ENCODE data around the gene HMGXB3.
"Not testable (repeated sequence)": the region's sequence is repeated elsewhere in the genome, so short reads cannot be mapped to it uniquely, and the experiment has no call there.

The HMGXB3 gene

GRCh38 chr5:150068472-150068871, 67.9 kb downstream of the HMGXB3 start:
- no peak for DNase-seq (ENCODE audit: low read depth)

DNA sequence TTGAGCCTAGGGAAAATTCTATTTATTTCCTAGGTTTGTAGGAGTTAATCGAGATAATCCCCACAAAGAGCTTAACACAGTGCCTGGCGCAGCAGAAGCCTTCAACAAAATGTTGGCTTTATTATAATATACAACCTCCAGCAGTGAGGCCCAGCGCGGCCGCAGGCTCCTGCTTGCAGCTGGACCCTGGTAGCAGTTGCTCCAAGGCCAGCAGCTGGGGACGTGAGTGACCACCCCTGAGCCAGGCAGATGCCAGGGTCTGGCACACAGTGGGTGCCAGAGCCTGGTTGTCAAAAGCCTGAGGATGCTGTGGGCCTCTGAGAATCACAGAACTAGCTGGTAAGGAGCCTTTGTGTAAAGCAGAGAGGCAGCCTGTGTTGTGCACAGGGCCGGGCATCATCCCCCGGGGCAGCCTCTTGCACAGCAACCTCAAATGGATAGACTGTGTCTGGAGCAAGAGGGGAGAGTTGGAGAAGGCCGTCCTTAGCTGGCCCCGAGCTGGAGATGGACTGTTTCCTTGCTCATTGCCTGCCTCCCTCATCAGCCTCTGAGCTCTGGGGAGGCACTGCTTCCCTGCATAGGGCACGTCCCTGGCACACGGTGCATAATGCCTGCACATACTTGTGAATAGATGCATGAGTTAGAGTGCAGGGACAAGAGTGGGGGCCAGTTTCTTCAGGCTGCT, 68.6 kb downstream of the HMGXB3 start:
- no peak for DNase-seq (ENCODE audit: low read depth)

GRCh38 chr5:150069672-150070627, 69.4 kb downstream of the HMGXB3 start:
- no peak for DNase-seq (ENCODE audit: low read depth)

- DNase-seq (ENCODE audit: low read depth) = no peak
Observed at GRCh38 chr5:150070821-150071220, 70.3 kb downstream of the HMGXB3 start.

DNA sequence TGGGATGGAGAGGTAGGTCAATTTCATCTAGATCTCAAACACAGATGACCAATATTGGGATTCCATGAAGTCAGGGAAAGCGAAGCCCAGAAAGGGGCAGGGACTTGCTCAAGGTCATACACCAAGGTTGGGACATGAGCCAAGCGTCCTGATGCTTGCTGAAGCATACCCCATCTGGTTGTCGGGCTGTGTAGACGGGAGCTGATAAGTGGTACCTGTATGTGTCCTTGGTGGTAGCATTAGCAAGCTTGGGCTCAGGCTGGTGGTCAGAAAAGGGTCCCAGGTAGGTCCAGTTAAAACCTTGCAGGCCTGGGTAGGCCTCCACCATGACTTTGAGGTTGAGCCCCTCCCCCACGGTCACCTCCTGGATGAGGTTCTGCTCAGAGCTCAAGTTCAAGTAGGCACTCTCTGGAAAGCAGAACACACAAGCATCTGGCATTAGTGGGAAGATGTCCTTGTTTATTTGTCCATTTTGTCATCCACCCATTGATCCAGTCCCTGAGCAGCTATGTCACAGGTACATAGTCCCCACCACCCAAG, 72.6 kb downstream of the HMGXB3 start:
- no peak for DNase-seq (ENCODE audit: low read depth)

GRCh38 chr5:150073677-150074076, 73.1 kb downstream of the HMGXB3 start:
- DNase-seq (ENCODE audit: low read depth) = no peak

DNA sequence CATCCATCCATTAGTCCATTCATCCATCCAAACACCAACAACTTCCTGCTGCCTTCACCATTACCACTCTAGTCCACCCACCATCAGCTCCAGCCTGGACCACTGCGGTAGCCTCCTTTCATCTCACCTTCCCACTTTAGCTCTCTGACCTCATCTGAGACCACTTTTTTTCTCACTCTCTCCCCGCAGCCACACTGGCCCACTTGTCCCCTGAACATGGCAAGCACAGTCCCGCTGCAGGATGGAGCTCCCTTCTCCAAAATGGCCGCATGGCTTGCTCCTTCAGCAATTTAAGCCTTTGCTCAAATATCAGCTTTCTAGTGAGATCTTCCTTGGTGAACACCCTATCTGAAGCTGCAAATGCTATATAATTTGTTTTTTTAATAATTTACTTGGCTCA, 74.7 kb downstream of the HMGXB3 start:
- no peak for DNase-seq (ENCODE audit: low read depth)

GRCh38 chr5:150075806-150076205, 75.3 kb downstream of the HMGXB3 start:
- DNase-seq (ENCODE audit: low read depth) = no peak

DNA sequence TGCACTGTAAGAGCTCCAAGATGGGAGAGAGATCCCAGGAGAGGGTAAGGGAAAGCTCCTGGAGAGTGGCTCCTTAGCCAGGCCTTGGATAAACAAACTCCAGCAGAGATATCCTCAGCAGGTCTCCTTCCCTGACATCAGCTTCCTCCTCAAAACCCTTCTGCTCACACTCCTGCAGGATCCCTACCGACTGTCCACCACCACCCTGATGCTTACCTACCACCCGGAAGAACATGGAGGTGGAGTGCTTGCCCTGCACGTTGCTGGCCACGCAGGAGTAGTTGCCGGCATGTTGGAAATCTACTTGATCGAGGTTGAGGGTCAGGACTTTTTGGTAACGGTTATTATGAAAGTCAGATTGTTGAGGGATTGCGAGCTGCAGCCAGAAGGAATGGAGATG, 76.5 kb downstream of the HMGXB3 start:
- DNase-seq (ENCODE audit: low read depth) = no peak

GRCh38 chr5:150077996-150078801, 77.7 kb downstream of the HMGXB3 start:
- DNase-seq (ENCODE audit: low read depth) = no peak

DNA sequence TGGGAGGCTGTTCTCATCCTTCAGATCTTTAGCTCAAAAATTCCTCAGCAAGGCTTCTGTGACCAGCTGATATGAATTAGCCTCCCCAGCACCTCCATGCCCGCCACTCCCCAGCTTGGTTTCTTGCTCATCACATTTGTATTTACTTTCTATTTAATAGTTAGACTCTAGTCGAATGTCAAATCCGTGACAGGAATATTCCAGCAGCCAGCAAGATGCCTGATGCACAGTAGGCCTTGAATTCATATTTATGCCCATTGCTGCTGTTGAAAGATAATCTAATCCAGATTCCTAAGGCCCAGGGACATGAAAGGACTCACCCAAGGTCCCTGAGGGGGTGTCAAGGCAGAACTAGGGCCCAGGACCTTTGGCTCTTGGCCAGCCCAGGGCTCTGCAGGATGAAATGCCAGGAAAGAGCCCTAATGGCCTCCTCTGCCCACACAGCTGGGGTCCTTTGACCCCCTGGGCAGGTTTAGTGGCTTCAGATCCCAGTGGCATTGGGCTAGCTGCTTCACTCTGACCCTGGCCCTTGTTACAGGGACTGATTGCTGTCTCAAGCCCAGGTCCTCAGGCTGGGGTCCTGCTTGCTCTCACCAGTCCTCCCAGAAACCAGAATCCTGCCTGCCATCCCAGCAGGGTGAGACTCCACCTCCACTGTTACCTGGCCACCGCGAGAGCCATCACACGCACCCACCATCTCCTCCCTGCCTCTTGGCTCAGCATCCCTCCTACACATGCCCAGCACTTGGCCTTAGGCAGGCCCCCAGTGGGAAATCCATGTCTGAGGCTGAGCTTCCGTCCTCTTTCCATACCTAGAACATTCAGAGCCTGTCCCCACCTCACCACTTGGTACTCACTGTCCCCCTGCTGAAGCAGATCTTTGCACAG, 78.5 kb downstream of the HMGXB3 start:
- DNase-seq (ENCODE audit: low read depth) = no peak

DNA sequence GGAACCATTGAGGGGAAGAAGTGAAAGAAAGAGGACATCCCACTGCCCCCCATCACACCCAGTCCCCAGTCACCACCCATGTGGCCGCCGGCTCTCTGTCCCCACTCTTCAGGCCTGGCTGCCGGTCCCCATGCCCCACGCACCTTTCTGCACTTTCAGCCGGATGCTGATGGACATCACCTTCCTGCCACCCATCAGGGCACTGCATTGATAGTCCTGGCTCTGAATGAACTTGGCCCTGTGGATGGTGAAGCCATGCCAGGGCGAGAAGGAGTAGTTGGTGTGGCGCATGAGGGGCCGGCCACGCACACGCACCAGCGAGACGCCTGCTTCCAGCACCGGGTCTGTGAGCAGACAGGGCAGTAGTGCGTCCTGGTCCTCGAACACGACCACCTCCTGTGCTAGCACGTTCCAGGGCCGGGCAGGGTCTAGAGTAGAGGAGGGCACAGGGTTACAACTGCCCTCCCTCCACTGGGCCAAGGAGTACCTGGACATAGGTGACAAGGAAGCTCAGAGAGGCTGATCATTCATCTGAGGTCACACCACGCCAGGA, 79.4 kb downstream of the HMGXB3 start:
- DNase-seq (ENCODE audit: low read depth) = no peak

DNA sequence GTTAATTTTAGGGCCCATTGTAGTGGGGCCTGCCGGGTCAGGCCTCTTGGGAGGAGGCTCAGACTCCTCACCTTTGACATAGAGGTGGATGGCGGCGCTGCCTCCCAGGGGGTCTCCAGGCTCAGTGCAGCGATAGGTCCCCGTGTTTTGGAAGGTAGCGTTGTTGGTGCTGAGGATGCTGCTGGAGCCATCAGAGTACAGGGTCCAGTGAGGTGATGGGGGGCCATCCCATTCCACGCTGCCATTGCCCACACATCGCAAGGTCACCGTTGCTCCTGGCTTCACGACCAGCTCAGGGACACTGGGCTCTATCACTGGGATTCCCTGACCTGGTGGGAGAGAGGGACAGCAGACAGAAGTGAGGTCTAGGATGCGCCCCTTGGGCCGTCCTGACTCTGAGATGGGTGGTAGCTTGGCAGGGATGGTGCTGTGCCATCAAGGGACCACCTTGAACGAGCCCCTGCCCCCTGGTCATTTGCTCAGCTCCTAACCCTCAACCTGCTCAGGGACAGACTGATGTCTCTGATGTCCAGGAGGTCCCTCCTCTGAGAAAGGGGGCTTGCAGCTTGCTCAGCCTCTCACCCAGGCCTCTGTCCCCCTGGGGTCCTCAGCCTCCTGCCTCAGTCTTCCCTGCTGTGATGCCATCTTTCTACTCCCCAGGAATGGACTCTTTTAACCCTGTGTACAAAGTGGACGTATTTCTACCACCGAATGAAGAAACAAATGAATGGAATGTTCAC, 80.3 kb downstream of the HMGXB3 start:
- DNase-seq (ENCODE audit: low read depth) = no peak

DNA sequence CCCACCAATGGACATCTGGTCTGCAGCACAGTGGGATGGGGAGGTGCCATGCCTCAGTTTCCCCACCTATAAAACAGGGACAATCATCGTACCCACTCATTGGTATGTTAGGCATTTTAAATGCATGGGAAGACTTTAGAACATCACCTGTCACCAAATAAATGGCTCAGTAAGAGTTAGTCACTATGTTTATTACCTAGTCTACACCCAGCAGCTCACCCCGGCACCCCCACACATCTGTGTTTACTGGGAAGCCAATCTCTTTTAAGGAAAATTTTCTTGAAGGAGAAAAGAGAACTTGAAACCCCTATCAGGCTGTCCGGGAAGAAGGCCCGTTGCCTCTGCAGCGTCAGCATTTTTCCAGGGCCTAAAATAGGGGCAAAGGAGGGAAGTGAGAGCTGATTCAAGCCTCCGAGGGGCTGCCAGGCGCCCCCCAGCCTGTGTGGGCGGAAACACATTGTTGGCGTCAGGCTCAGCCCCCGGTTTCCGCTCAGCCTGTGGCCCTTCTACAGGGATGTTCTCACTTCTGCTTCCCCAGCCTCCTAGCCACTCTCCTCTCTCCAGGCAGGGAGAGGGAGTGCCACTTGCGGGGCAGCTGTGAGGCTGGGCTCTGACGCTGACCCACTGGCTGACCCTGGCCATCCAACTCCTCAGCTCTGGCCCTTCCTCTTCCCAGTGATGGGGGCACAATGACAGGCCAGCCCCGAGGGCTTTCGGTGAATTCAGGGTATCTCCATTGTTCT, 81.2 kb downstream of the HMGXB3 start:
- DNase-seq (ENCODE audit: low read depth) = no peak

- DNase-seq (ENCODE audit: low read depth) = no peak
Observed at GRCh38 chr5:150082374-150082773, 81.8 kb downstream of the HMGXB3 start.

DNA sequence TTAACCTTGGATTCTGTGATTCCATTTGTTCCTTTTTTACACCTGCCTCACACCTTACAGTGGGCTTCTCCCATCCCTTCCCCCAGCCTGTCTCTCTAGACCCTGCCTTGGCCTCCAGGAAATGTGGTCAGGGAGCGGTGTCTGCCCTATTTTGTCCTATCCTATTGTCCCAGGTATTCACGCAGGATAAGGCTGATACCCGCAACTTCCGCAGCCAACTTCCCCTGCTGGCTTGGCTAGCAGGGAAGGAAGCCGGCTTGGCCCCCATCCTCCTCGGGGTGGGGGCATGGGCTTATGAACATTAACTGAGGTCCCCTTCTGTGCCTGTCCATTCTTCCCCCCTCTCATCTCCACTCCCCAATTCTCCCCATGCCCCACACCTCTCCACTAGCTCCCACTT, 82.3 kb downstream of the HMGXB3 start:
- no peak for DNase-seq (ENCODE audit: low read depth)

GRCh38 chr5:150084754-150085153, 84.2 kb downstream of the HMGXB3 start:
- DNase-seq (ENCODE audit: low read depth) = not testable (repeated sequence)

DNA sequence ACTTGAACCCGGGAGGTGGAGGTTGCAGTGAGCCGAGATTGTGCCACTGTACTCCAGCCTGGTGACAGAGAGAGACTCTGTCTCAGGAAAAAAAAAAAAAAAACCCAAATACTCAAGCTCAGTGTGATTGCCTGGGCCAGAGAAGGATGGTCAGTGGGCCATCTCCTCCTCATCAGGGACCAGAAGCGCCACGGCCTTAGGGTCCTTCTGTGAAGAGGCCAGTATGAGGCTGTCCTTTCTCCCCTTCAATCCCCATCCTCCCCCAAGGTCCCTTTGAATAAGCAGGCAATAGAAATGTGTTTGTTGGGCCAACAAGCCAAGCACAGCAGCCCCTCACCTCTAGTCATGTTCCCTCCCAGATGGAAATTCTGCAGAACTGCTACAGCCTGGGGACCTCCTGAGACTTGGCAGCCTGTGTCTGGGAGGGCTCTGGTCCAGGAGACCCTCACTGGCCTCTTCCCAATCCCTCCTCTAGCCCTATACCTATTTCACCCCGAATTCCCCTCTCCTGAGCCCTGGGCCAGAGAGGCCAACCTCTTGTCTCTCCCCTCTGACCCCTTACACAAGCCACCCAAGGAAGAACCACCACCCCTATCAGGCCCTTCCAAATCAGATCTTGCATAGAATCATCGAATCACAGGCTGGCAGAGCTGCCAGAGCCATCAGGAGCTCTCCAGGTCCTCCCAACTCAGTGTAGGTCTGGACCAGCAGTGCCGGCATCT, 84.8 kb downstream of the HMGXB3 start:
- DNase-seq (ENCODE audit: low read depth) = no peak
